GM12865 (cell line): ENCODE results near the gene REM2.
A peak's percentile ranks its signal among the peaks of the same experiment; 100 is the strongest.

Source experiments
- DNase-seq: peaks from one replicate; pipeline ENCODE4 v3.0.0; 2010; ENCODE audit warnings: low read depth
- H3K4me3 ChIP-seq: 2 replicates; pipeline ENCODE4 v1.5.1; 2011; ENCODE audit warnings: mild to moderate bottlenecking, low read depth, low read length, control low read depth
- CTCF ChIP-seq: IDR thresholded peaks from 2 replicates; pipeline ENCODE4 v1.5.1; 2011; ENCODE audit warnings: low read length, control low read depth, low read depth, inconsistent platforms; ENCODE audit not compliant: insufficient read depth; ENCODE audit errors: missing control alignments

The REM2 gene

GRCh38 chr14:22861651-22862050, 21.4 kb upstream of the REM2 start:
- H3K4me3 ChIP-seq, result no peak overlapping the region
- DNase-seq, result no peak
- TF ChIP-seq CTCF, result no peak

- no peak for TF ChIP-seq CTCF
- no peak for DNase-seq
- no peak overlapping the region for H3K4me3 ChIP-seq
These were observed 18.0 kb upstream of the REM2 start for GRCh38 chr14:22864979-22865378.

GRCh38 chr14:22865424-22866405, 17.3 kb upstream of the REM2 start:
- peak; percentile 25 for TF ChIP-seq CTCF
- DNase-seq, result no peak

GRCh38 chr14:22866874-22867273, 16.1 kb upstream of the REM2 start:
- H3K4me3 ChIP-seq, result no peak overlapping the region
- no peak for DNase-seq
- no peak for TF ChIP-seq CTCF

More at GRCh38 chr14:22865424-22866405, 17.3 kb upstream of the REM2 start:
- no peak overlapping the region for H3K4me3 ChIP-seq

- peak overlapping the region; percentile 70 for H3K4me3 ChIP-seq
- no peak for TF ChIP-seq CTCF
- peak; percentile 81 for DNase-seq
These were observed 12.2 kb upstream of the REM2 start for GRCh38 chr14:22870811-22871223.

GRCh38 chr14:22871224-22872032, 11.6 kb upstream of the REM2 start, which contains the start of gene LRP10:
LRP10 (plus strand) TSS chr14:22871740; CDS start chr14:22872304, 564 bp downstream.
- no peak for TF ChIP-seq CTCF
- DNase-seq, result peak; percentile 94
- peak within 1 kb of the TSS; percentile 70 for H3K4me3 ChIP-seq
